GM12872 (cell line): Measurements from ENCODE around the gene SMTNL2.

Source experiments
- CTCF ChIP-seq: IDR thresholded peaks from 3 replicates; pipeline ENCODE4 v1.5.1; 2011; ENCODE audit warnings: low read depth, mild to moderate bottlenecking, low read length, moderate library complexity; ENCODE audit not compliant: insufficient read depth

SMTNL2 gene

GRCh38 chr17:4583782-4584100, 588 bp upstream of the SMTNL2 start:
- no peak; the same call in 2 of the 3 replicates for TF ChIP-seq CTCF

GRCh38 chr17:4584917-4585637, 748 bp downstream of the SMTNL2 start:
- no peak for TF ChIP-seq CTCF

DNA sequence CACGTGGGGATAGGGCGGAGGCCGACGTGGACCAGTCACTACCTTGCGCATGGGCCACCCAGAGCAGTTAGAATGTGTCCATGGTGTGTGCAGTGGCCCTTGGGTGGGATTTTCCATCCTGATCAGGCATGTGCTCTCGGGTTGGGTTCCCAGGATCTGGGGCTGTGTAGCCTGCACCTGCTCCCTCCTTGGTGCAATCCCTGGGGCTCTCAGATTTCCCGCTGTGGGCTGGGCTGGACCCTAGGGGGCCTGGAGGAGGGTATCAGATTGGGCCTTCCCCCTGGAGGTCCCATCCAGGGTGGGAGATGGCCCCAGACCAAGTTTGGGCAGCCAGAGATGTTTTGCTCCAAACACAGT, 1.3 kb downstream of the SMTNL2 start:
- no peak for TF ChIP-seq CTCF

DNA sequence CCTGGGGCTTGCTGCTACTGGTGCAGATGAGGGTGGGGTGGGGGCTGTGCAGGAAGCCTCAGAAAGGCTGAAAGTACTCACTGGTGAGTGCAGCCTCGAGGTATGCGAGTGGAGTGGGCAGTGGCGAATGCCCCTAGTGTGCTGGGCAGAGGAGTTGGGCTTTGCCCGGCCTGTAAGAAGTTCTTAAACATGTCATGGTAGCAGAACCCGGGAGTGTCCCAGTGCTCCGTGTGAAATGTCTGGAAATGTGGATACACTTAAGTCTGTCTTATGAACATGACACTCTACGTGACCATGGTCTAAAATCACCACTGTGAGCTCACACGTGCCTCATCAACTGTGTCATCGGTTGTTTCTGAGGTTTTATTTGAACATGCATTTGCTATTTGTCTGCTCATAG, 1.7 kb downstream of the SMTNL2 start:
- TF ChIP-seq CTCF: no peak

DNA sequence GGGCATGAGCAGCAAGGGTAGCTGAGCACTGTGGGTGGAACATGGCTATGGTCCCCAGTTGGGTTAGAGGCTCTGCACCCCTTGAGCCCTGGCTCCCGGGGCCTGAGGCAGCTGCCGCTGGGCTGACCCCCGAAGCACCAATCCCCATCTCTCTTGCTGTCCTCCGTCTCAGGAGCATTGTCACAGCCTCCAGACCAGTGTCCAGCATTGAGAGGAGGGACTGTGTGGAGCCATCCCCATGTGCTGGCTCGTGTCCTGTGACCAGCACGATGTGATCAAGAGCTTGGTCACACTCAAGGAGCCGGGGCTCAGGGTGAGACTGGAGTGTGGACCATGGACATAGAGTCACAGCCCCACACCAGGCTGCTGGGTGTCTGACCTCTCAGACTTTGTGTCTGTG, 2.9 kb downstream of the SMTNL2 start:
- TF ChIP-seq CTCF: no peak

DNA sequence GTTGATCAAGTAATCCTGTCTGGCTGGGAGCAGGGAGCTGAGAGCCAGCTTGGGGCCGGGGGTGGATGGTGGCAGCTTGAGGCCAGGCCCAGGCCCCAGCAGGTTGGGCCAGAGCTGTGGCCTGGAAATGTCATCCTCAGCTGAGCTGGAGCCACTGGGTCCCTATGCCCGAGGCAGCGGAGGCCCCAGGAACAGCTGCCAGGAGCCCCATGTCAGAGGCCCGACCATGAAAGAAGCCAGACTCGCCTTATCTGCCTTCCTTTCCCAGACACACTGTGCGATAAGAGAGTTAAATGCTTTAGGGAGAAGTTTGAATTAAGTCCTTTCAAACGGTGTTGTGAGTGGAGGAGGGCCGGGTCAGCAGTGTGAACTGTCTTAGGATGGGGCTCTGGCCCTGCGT, 3.5 kb downstream of the SMTNL2 start:
- TF ChIP-seq CTCF: no peak

GRCh38 chr17:4588391-4588790, 4.1 kb downstream of the SMTNL2 start:
- no peak for TF ChIP-seq CTCF
